ENCODE measurements around the gene NXPH4. TPM values are rescaled to one million over a fixed set of nuclear protein-coding genes. Genes with fewer than 3 reads are reported as not detected.

Gene NXPH4
- total RNA-seq, 1 experiment from 2014 or later, result 20.0 TPM

- H3K27ac ChIP-seq (ENCODE audit: low read depth, low read length), result no peak overlapping the region
- H3K79me2 ChIP-seq (ENCODE audit: insufficient read depth, low read length), result no peaks in the 10 kb centered on the region
- CTCF ChIA-PET, result no interaction called here
- RAD21 ChIA-PET (ENCODE audit: low non-redundant PET in 1 of 2, low total read pairs in 2 of 2, uncharacterized antibody in 2 of 2, unreplicated experiment in 2 of 2), result no interaction called here
- no peak overlapping the region for H3K4me2 ChIP-seq (ENCODE audit: low read length)
- no TSS peak for BruUV-seq (replicated peaks)
- no peaks in the 10 kb centered on the region for H3K9me2 ChIP-seq (ENCODE audit: insufficient read depth)
- H3K9me3 ChIP-seq (ENCODE audit: control insufficient read depth in 1 of 2, insufficient read depth in 1 of 2, low read depth in 1 of 2, low read length in 2 of 2), result no peaks in the 10 kb centered on the region
- no peaks in the 10 kb centered on the region for H3K4me1 ChIP-seq (ENCODE audit: control insufficient read depth in 1 of 2, insufficient read depth in 2 of 2, low read length in 2 of 2)
- ATAC-seq (no peak), DNase-seq (ENCODE audit: low read depth, low spot score) (no peak)
- no peak overlapping the region for H3K4me3 ChIP-seq (replicated peaks in 1 of 2; ENCODE audit: low read depth in 1 of 2, low read length in 2 of 2)
- H2AFZ ChIP-seq (ENCODE audit: low read depth, low read length, poor library complexity, severe bottlenecking), result no peak overlapping the region
- intact Hi-C loops (cut with micrococcal nuclease), result no loop called here
- no peaks in the 10 kb centered on the region for H4K20me1 ChIP-seq (ENCODE audit: insufficient read depth)
- peaks cover 0 to 3% of the 10 kb centered on the region in 2 experiments; a peak in 1 of 4 replicates for H3K36me3 ChIP-seq (ENCODE audit: control insufficient read depth in 1 of 2, insufficient read depth in 2 of 2, low read length in 2 of 2)
- POLR2A ChIA-PET, result no interaction called here
- H3K9ac ChIP-seq (ENCODE audit: low read length), result no peak overlapping the region
- TF ChIP-seq TCF7L2 (IDR thresholded peaks at IDR 0.05; ENCODE audit: borderline replicate concordance, extremely low read depth, insufficient read depth, insufficient read length) (no peak), CTCF (IDR thresholded peaks at IDR 0.05 in 2 of 3, conservative IDR thresholded peaks at IDR 0.05 in 1 of 3; ENCODE audit: borderline replicate concordance in 1 of 3, insufficient read depth in 1 of 3, low read depth in 2 of 3, low read length in 2 of 3) (no peak), FOSL1 (IDR thresholded peaks at IDR 0.05; ENCODE audit: low read depth) (no peak), EZH2 (IDR thresholded peaks at IDR 0.05) (no peak), POLR2A (IDR thresholded peaks at IDR 0.05; ENCODE audit: borderline replicate concordance, extremely low read depth, insufficient read depth, insufficient read length) (no peak), SRF (IDR thresholded peaks at IDR 0.05; ENCODE audit: low read depth) (no peak), ZBTB33 (IDR thresholded peaks at IDR 0.05; ENCODE audit: extremely low read depth, insufficient replicate concordance, low read length) (no peak), SP1 (IDR thresholded peaks at IDR 0.05; ENCODE audit: low read depth) (no peak), JUND (IDR thresholded peaks at IDR 0.05) (no peak), MAX (IDR thresholded peaks at IDR 0.05) (no peak), ELF1 (IDR thresholded peaks at IDR 0.05; ENCODE audit: borderline replicate concordance, low read depth) (no peak), EGR1 (IDR thresholded peaks at IDR 0.05; ENCODE audit: low read depth) (no peak), CEBPB (IDR thresholded peaks at IDR 0.05; ENCODE audit: low read depth) (no peak), ATF3 (IDR thresholded peaks at IDR 0.05) (no peak), ZFX (IDR thresholded peaks at IDR 0.05) (no peak)
- no peaks in the 10 kb centered on the region for H3K27me3 ChIP-seq (ENCODE audit: insufficient read depth, low read length)
Measured at GRCh38 chr12:57190037-57190436, 26.6 kb upstream of the NXPH4 start.

Data from HCT116 (cell line).